CD4-positive, CD25-positive, alpha-beta regulatory T cell (primary cell): ENCODE measurements around the gene HOXB3. TPM values are rescaled to one million over a fixed set of nuclear protein-coding genes. Genes with fewer than 3 reads are reported as not detected.

Experiments used
- ATAC-seq, 2 donors: fragments of 150-1000 bp; cut with Tn5 transposase; one replicate each; pipeline ENCODE4 v1.10.0; 2021; ENCODE audit warnings: low read depth in 2 of 2, moderate number of reproducible peaks in 2 of 2, moderate library complexity in 1 of 2
- DNase-seq, 3 donors: peaks; one replicate each; pipeline versions ENCODE4 v3.0.0 to v3.0.0-alpha.2; 2012 to 2022; ENCODE audit warnings: mixed read lengths in 1 of 3
- H3K27ac ChIP-seq: one replicate; pipeline ENCODE4 v1.7.0; 2013; ENCODE audit warnings: mild to moderate bottlenecking, low read length; ENCODE audit not compliant: insufficient read depth, poor library complexity, severe bottlenecking
- H3K27me3 ChIP-seq: one replicate; pipeline ENCODE4 v1.7.0; 2013; ENCODE audit warnings: low read length; ENCODE audit not compliant: control insufficient read depth, insufficient read depth
- H3K36me3 ChIP-seq: one replicate; pipeline ENCODE4 v1.7.0; 2013; ENCODE audit warnings: mild to moderate bottlenecking, low read length, moderate library complexity; ENCODE audit not compliant: control insufficient read depth, insufficient read depth
- H3K4me1 ChIP-seq: 2 replicates; pipeline ENCODE4 v1.7.0; 2013; ENCODE audit warnings: mild to moderate bottlenecking, low read length; ENCODE audit not compliant: insufficient read depth, control insufficient read depth, poor library complexity, severe bottlenecking
- H3K4me3 ChIP-seq: one replicate; pipeline ENCODE4 v1.7.0; 2013; ENCODE audit warnings: low read depth, mild to moderate bottlenecking, low read length, moderate library complexity
- H3K9me3 ChIP-seq, 2 experiments: 1 replicate in 1 of 2; 2 replicates in 1 of 2; pipeline ENCODE4 v1.7.0; 2013; ENCODE audit warnings: low read length in 2 of 2, mild to moderate bottlenecking in 1 of 2, moderate library complexity in 1 of 2; ENCODE audit not compliant: control insufficient read depth in 2 of 2
- H3K27ac Mint-ChIP-seq, 3 donors: one replicate each; pipeline ENCODE4 v1.8.0; 2020 to 2022; ENCODE audit warnings: mild to moderate bottlenecking in 3 of 3, mixed read lengths in 3 of 3, moderate library complexity in 2 of 3
- H3K27me3 Mint-ChIP-seq: one replicate; pipeline ENCODE4 v1.8.0; 2022; ENCODE audit warnings: mild to moderate bottlenecking, mixed read lengths
- H3K36me3 Mint-ChIP-seq: one replicate; pipeline ENCODE4 v1.8.0; 2020; ENCODE audit warnings: mixed read lengths
- H3K4me1 Mint-ChIP-seq, 4 donors: one replicate each; pipeline ENCODE4 v1.8.0; 2020 to 2022; ENCODE audit warnings: mixed read lengths in 4 of 4, mild to moderate bottlenecking in 1 of 4
- H3K4me3 Mint-ChIP-seq, 4 donors: one replicate each; pipeline ENCODE4 v1.8.0; 2020 to 2022; ENCODE audit warnings: mild to moderate bottlenecking in 4 of 4, mixed read lengths in 4 of 4, moderate library complexity in 3 of 4
- H3K9me3 Mint-ChIP-seq, 7 donors: one replicate each; pipeline ENCODE4 v1.8.0; 2020 to 2022; ENCODE audit warnings: mixed read lengths in 7 of 7, mild to moderate bottlenecking in 3 of 7, moderate library complexity in 2 of 7
- polyA plus RNA-seq, 4 donors: library from polyadenylated mRNA; unstranded; fragments of 300-500 nt; fragmentation: Illumina TruSeq; gene quantifications; one replicate each; pipeline ENCODE4 v1.2.3, GENCODE V29; 2021
- total RNA-seq: library from RNA; stranded (reverse); gene quantifications from one replicate; pipeline ENCODE4 v1.2.3, GENCODE V29; 2022

HOXB3 gene
- total and polyA plus RNA-seq, 5 donors from 2014 or later, result 0.05 to 8.1 (median 0.16) TPM; not detected in 2

GRCh38 chr17:48586355-48587258, 3.4 kb downstream of the HOXB3 start:
- H3K27ac Mint-ChIP-seq, result peak overlapping the region in 1 of 3 donors; percentile 74
- H3K4me3 Mint-ChIP-seq, result peak overlapping the region; percentile 88 to 96 (median 93)
- Histone ChIP-seq H3K36me3 (no peaks in the 10 kb centered on the region), H3K27me3 (peaks cover 53% of the 10 kb centered on the region), H3K4me3 (peak overlapping the region; percentile 89), H3K9me3 (no peaks in the 10 kb centered on the region), H3K4me1 (peaks cover 30% of the 10 kb centered on the region), H3K27ac (no peak overlapping the region)
- H3K9me3 Mint-ChIP-seq, result no peaks in the 10 kb centered on the region
- peaks cover 100% of the 10 kb centered on the region for H3K27me3 Mint-ChIP-seq
- ATAC-seq (no peak), DNase-seq (peak in 1 of 3 donors; percentile 42)
- H3K36me3 Mint-ChIP-seq, result no peaks in the 10 kb centered on the region
- peaks cover 10 to 45% (median 27%) of the 10 kb centered on the region in 4 donors for H3K4me1 Mint-ChIP-seq

- Mint-ChIP-seq H3K4me3 (peak overlapping the region in 3 of 4 donors; percentile 40 to 92 (median 76)), H3K4me1 (peaks cover 16 to 62% (median 45%) of the 10 kb centered on the region in 4 donors), H3K9me3 (peaks cover 0 to 2% (median 0%) of the 10 kb centered on the region in 7 donors), H3K27ac (no peak overlapping the region), H3K27me3 (peaks cover 100% of the 10 kb centered on the region), H3K36me3 (no peaks in the 10 kb centered on the region)
- no peak for DNase-seq
- Histone ChIP-seq H3K4me3 (no peak overlapping the region), H3K9me3 (no peaks in the 10 kb centered on the region), H3K27ac (no peak overlapping the region), H3K4me1 (peaks cover 46% of the 10 kb centered on the region), H3K36me3 (no peaks in the 10 kb centered on the region), H3K27me3 (peaks cover 52% of the 10 kb centered on the region)
- ATAC-seq, result no peak
These were observed 5.8 kb downstream of the HOXB3 start for GRCh38 chr17:48584223-48584741.

- H3K4me3 Mint-ChIP-seq, result peak overlapping the region in 3 of 4 donors; percentile 11 to 92 (median 76)
- peaks cover 19 to 64% (median 50%) of the 10 kb centered on the region in 4 donors for H3K4me1 Mint-ChIP-seq
- ATAC-seq (no peak), DNase-seq (no peak)
- peaks cover 51% of the 10 kb centered on the region for H3K4me1 ChIP-seq
- H3K4me3 ChIP-seq, result no peak overlapping the region
- no peak overlapping the region for H3K27ac Mint-ChIP-seq
- H3K9me3 Mint-ChIP-seq, result peaks cover 0 to 2% (median 0%) of the 10 kb centered on the region in 7 donors
- H3K27ac ChIP-seq, result no peak overlapping the region
- H3K27me3 ChIP-seq, result peaks cover 52% of the 10 kb centered on the region
- H3K36me3 Mint-ChIP-seq, result no peaks in the 10 kb centered on the region
- peaks cover 100% of the 10 kb centered on the region for H3K27me3 Mint-ChIP-seq
- no peaks in the 10 kb centered on the region for H3K36me3 ChIP-seq
- H3K9me3 ChIP-seq, result no peaks in the 10 kb centered on the region
These were observed 6.3 kb downstream of the HOXB3 start for GRCh38 chr17:48583708-48584222.

- Mint-ChIP-seq H3K27me3 (peaks cover 93% of the 10 kb centered on the region), H3K4me1 (peaks cover 19 to 66% (median 51%) of the 10 kb centered on the region in 4 donors), H3K4me3 (peak overlapping the region; percentile 76 to 92 (median 76)), H3K9me3 (peaks cover 0 to 2% (median 0%) of the 10 kb centered on the region in 7 donors), H3K36me3 (no peaks in the 10 kb centered on the region), H3K27ac (peak overlapping the region in 1 of 3 donors; percentile 79)
- Histone ChIP-seq H3K4me3 (no peak overlapping the region), H3K27me3 (peaks cover 45% of the 10 kb centered on the region), H3K27ac (no peak overlapping the region), H3K4me1 (peaks cover 55% of the 10 kb centered on the region), H3K36me3 (no peaks in the 10 kb centered on the region), H3K9me3 (no peaks in the 10 kb centered on the region)
- no peak for DNase-seq
- no peak for ATAC-seq
These were observed 7.3 kb downstream of the HOXB3 start for GRCh38 chr17:48582750-48583069.

GRCh38 chr17:48579760-48580554, 10.1 kb downstream of the HOXB3 start:
- no peak overlapping the region for H3K27ac ChIP-seq
- H3K27ac Mint-ChIP-seq, result peak overlapping the region in 1 of 3 donors; percentile 60
- H3K9me3 Mint-ChIP-seq, result peaks cover 0 to 2% (median 0%) of the 10 kb centered on the region in 7 donors
- H3K36me3 Mint-ChIP-seq, result no peaks in the 10 kb centered on the region
- no peak overlapping the region for H3K4me3 ChIP-seq
- H3K9me3 ChIP-seq, result no peaks in the 10 kb centered on the region
- peaks cover 27% of the 10 kb centered on the region for H3K27me3 ChIP-seq
- ATAC-seq (no peak), DNase-seq (no peak)
- peaks cover 58% of the 10 kb centered on the region for H3K4me1 ChIP-seq
- peaks cover 72% of the 10 kb centered on the region for H3K27me3 Mint-ChIP-seq
- no peaks in the 10 kb centered on the region for H3K36me3 ChIP-seq
- H3K4me1 Mint-ChIP-seq, result peaks cover 19 to 63% (median 48%) of the 10 kb centered on the region in 4 donors
- H3K4me3 Mint-ChIP-seq, result peak overlapping the region; percentile 50 to 88 (median 82)

- Mint-ChIP-seq H3K27ac (peak overlapping the region in 1 of 3 donors; percentile 94), H3K9me3 (peaks cover 0 to 2% (median 0%) of the 10 kb centered on the region in 7 donors), H3K4me3 (peak overlapping the region; percentile 75 to 88 (median 82)), H3K4me1 (peaks cover 19 to 64% (median 49%) of the 10 kb centered on the region in 4 donors), H3K36me3 (no peaks in the 10 kb centered on the region), H3K27me3 (peaks cover 69% of the 10 kb centered on the region)
- Histone ChIP-seq H3K9me3 (no peaks in the 10 kb centered on the region), H3K36me3 (no peaks in the 10 kb centered on the region), H3K27me3 (peaks cover 27% of the 10 kb centered on the region), H3K4me1 (peaks cover 56% of the 10 kb centered on the region), H3K4me3 (peak overlapping the region; percentile 80), H3K27ac (no peak overlapping the region)
- ATAC-seq, result no peak
- DNase-seq, result no peak
These were observed 10.6 kb downstream of the HOXB3 start for GRCh38 chr17:48579471-48579759.
